ENCODE data around the gene POLR3E. TPM values are rescaled to one million over a fixed set of nuclear protein-coding genes. Genes with fewer than 3 reads are reported as not detected.

POLR3E gene
- total RNA-seq, 1 experiment from 2014 or later, result 54.6 TPM

DNA sequence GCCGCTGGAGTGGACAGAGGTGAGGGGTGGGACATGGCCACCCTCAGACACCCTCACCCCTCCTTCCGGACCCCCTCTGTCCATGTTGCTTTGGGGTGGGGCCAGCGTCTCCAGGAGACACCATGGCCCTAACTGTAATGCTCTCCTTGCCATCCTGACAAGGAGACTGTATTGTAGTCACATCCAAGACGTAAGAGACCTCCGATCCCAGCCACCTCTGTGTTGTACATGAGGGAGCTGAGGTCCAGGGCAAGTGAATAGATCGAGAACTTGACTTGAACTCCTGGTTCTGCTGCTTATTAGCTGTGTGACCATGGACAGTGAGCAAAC is 30.2 kb downstream of the POLR3E start:
- no peaks in the 10 kb centered on the region for H3K9me3 ChIP-seq (ENCODE audit: low read length)
- no peak for DNase-seq
- peaks cover 29% of the 10 kb centered on the region for H3K36me3 ChIP-seq (ENCODE audit: insufficient read depth, low read length)
- no peak overlapping the region for H3K27ac ChIP-seq (ENCODE audit: low read length)
- H3K4me2 ChIP-seq (ENCODE audit: low read depth, low read length, poor library complexity, severe bottlenecking), result no peak overlapping the region
- H3K9ac ChIP-seq (ENCODE audit: low read length), result no peak overlapping the region
- no peak overlapping the region for H2AFZ ChIP-seq (ENCODE audit: low read length)
- peaks cover 6% of the 10 kb centered on the region for H3K79me2 ChIP-seq (ENCODE audit: low read length)
- peaks cover 7% of the 10 kb centered on the region for H4K20me1 ChIP-seq (ENCODE audit: insufficient read depth, low read depth, low read length)
- H3K9me2 ChIP-seq (replicated peaks; ENCODE audit: insufficient read depth, low read length), result no peaks in the 10 kb centered on the region
- H3K27me3 ChIP-seq (ENCODE audit: low read length), result no peaks in the 10 kb centered on the region
- no peaks in the 10 kb centered on the region for H3K4me1 ChIP-seq (ENCODE audit: low read length)
- H3K4me3 ChIP-seq (ENCODE audit: low read length), result no peak overlapping the region

- no peak for DNase-seq
- Histone ChIP-seq H3K9me3 (ENCODE audit: low read length) (no peaks in the 10 kb centered on the region), H4K20me1 (ENCODE audit: insufficient read depth, low read depth, low read length) (0 out of 2 replicates have a peak, but pooled peaks cover 3% of the 10 kb centered on the region), H3K27ac (ENCODE audit: low read length) (no peak overlapping the region), H3K79me2 (ENCODE audit: low read length) (0 out of 2 replicates have a peak, but pooled peaks cover under 1% of the 10 kb centered on the region), H3K4me2 (ENCODE audit: low read depth, low read length, poor library complexity, severe bottlenecking) (no peak overlapping the region), H3K9me2 (replicated peaks; ENCODE audit: insufficient read depth, low read length) (no peaks in the 10 kb centered on the region), H3K36me3 (ENCODE audit: insufficient read depth, low read length) (peaks cover 34% of the 10 kb centered on the region), H3K4me3 (ENCODE audit: low read length) (no peak overlapping the region), H3K9ac (ENCODE audit: low read length) (no peak overlapping the region), H3K27me3 (ENCODE audit: low read length) (no peaks in the 10 kb centered on the region), H2AFZ (ENCODE audit: low read length) (no peak overlapping the region), H3K4me1 (ENCODE audit: low read length) (no peaks in the 10 kb centered on the region)
These were observed 31.0 kb downstream of the POLR3E start for GRCh38 chr16:22328081-22328725.

DNA sequence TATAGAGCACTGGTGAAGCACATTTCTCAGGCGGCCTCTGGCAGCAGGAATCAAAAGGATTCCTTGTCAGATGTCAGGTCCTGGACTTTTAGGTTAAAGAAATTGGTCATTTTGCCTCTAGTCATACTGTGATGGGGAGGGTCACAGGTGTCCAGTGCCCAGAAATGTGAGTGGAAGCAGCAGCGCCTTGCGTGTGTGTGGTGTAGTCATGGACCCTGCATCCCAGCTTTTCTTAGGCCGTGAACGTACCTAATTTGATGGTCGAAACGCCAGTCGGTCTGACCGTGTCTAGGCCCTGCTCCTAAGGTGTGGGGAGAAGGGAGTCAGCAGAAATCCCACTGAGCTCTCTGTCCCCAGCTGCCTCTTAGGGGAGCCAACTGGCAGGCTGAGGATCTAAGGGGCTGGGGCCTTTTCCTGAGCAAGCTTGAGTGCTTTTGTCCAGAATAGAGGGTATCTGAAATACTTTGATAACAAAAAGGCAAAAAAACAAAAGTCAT is 32.0 kb downstream of the POLR3E start:
- Histone ChIP-seq H3K9ac (ENCODE audit: low read length) (no peak overlapping the region), H3K4me3 (ENCODE audit: low read length) (no peak overlapping the region), H3K4me2 (ENCODE audit: low read depth, low read length, poor library complexity, severe bottlenecking) (no peak overlapping the region), H3K79me2 (ENCODE audit: low read length) (no peaks in the 10 kb centered on the region; the same call in 1 of the 2 replicates), H3K4me1 (ENCODE audit: low read length) (no peaks in the 10 kb centered on the region), H3K27me3 (ENCODE audit: low read length) (no peaks in the 10 kb centered on the region), H3K36me3 (ENCODE audit: insufficient read depth, low read length) (peaks cover 43% of the 10 kb centered on the region), H3K9me2 (replicated peaks; ENCODE audit: insufficient read depth, low read length) (no peaks in the 10 kb centered on the region), H3K9me3 (ENCODE audit: low read length) (no peaks in the 10 kb centered on the region), H3K27ac (ENCODE audit: low read length) (no peak overlapping the region), H4K20me1 (ENCODE audit: insufficient read depth, low read depth, low read length) (0 out of 2 replicates have a peak, but pooled peaks cover 3% of the 10 kb centered on the region), H2AFZ (ENCODE audit: low read length) (no peak overlapping the region)
- DNase-seq, result no peak

DNA sequence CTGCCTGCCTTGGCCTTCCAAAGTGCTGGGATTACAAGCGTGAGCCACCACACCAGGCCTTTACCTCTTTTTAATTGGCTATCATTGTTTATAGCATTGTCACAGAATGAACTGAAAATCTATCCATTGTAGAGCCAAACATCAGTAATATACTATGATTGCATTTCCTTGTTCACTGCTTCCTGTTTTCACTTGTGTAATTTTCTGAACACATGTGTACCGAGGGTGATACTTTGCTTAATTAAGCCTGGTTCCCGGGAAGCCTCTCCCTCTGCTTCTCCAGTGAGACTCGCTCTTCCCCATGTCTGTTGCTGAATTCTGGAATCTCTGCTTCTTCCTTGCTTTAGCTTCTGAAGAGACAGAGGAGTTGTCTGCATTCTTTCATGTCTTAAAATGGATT is 33.1 kb downstream of the POLR3E start:
- Histone ChIP-seq H3K79me2 (ENCODE audit: low read length) (peaks cover 7% of the 10 kb centered on the region), H2AFZ (ENCODE audit: low read length) (no peak overlapping the region), H3K4me3 (ENCODE audit: low read length) (no peak overlapping the region), H3K9ac (ENCODE audit: low read length) (no peak overlapping the region), H3K4me1 (ENCODE audit: low read length) (no peaks in the 10 kb centered on the region), H4K20me1 (ENCODE audit: insufficient read depth, low read depth, low read length) (0 out of 2 replicates have a peak, but pooled peaks cover 3% of the 10 kb centered on the region), H3K4me2 (ENCODE audit: low read depth, low read length, poor library complexity, severe bottlenecking) (no peak overlapping the region), H3K27me3 (ENCODE audit: low read length) (no peaks in the 10 kb centered on the region), H3K9me2 (replicated peaks; ENCODE audit: insufficient read depth, low read length) (no peaks in the 10 kb centered on the region), H3K9me3 (ENCODE audit: low read length) (peaks cover under 1% of the 10 kb centered on the region; the same call in 1 of the 2 replicates), H3K36me3 (ENCODE audit: insufficient read depth, low read length) (peaks cover 54% of the 10 kb centered on the region), H3K27ac (ENCODE audit: low read length) (no peak overlapping the region)
- DNase-seq, result no peak

DNA sequence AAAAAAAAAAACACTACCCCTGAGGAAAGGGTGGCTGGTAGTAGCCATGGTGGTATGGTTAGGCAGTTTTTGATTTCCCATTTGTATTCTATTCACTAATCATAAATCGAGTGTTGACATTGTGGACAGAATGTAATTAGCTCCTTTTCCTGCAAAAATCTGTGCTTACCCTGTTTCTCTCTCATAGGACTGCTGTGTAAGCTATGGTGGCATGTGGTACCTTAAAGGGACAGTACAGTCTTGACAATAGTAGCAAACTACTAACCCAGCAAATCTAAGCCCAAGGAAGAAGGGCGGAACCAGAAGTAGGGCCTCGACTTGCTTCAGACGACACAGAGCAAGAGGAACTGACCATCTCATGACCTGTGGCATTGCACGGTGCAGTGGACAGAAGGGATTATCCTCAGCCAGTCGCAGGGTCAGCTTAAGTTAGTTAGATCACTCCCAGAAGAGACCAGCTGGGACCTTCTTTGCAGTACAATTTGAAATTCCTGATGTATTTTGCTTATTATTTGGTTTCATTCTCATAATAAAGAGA is 36.3 kb downstream of the POLR3E start:
- H3K4me1 ChIP-seq (ENCODE audit: low read length), result no peaks in the 10 kb centered on the region
- no peak overlapping the region for H3K27ac ChIP-seq (ENCODE audit: low read length)
- H3K4me2 ChIP-seq (ENCODE audit: low read depth, low read length, poor library complexity, severe bottlenecking), result no peak overlapping the region
- peaks cover 7% of the 10 kb centered on the region for H3K79me2 ChIP-seq (ENCODE audit: low read length)
- no peak overlapping the region for H3K4me3 ChIP-seq (ENCODE audit: low read length)
- no peak overlapping the region for H2AFZ ChIP-seq (ENCODE audit: low read length)
- H3K27me3 ChIP-seq (ENCODE audit: low read length), result no peaks in the 10 kb centered on the region
- no peak for DNase-seq
- H3K9ac ChIP-seq (ENCODE audit: low read length), result no peak overlapping the region
- peaks cover 25% of the 10 kb centered on the region for H3K9me3 ChIP-seq (ENCODE audit: low read length)
- peaks cover 82% of the 10 kb centered on the region for H3K36me3 ChIP-seq (ENCODE audit: insufficient read depth, low read length)
- H4K20me1 ChIP-seq (ENCODE audit: insufficient read depth, low read depth, low read length), result no peaks in the 10 kb centered on the region
- H3K9me2 ChIP-seq (replicated peaks; ENCODE audit: insufficient read depth, low read length), result no peaks in the 10 kb centered on the region

- H3K4me3 ChIP-seq (ENCODE audit: low read length), result no peak overlapping the region
These were observed 38.5 kb downstream of the POLR3E start for GRCh38 chr16:22335668-22336246.

GRCh38 chr16:22336581-22336980 is 39.4 kb downstream of the POLR3E start:
- no peak overlapping the region for H3K9ac ChIP-seq (ENCODE audit: low read length)

More at GRCh38 chr16:22335668-22336246, 38.5 kb downstream of the POLR3E start:
- DNase-seq, result no peak
- Histone ChIP-seq H3K27ac (ENCODE audit: low read length) (no peak overlapping the region), H3K9ac (ENCODE audit: low read length) (no peak overlapping the region), H2AFZ (ENCODE audit: low read length) (no peak overlapping the region), H3K79me2 (ENCODE audit: low read length) (peaks cover 7% of the 10 kb centered on the region), H3K27me3 (ENCODE audit: low read length) (no peaks in the 10 kb centered on the region), H3K9me3 (ENCODE audit: low read length) (peaks cover 25% of the 10 kb centered on the region), H3K4me2 (ENCODE audit: low read depth, low read length, poor library complexity, severe bottlenecking) (no peak overlapping the region), H3K9me2 (replicated peaks; ENCODE audit: insufficient read depth, low read length) (no peaks in the 10 kb centered on the region), H3K4me1 (ENCODE audit: low read length) (no peaks in the 10 kb centered on the region), H4K20me1 (ENCODE audit: insufficient read depth, low read depth, low read length) (no peaks in the 10 kb centered on the region), H3K36me3 (ENCODE audit: insufficient read depth, low read length) (peaks cover 80% of the 10 kb centered on the region)

DNA sequence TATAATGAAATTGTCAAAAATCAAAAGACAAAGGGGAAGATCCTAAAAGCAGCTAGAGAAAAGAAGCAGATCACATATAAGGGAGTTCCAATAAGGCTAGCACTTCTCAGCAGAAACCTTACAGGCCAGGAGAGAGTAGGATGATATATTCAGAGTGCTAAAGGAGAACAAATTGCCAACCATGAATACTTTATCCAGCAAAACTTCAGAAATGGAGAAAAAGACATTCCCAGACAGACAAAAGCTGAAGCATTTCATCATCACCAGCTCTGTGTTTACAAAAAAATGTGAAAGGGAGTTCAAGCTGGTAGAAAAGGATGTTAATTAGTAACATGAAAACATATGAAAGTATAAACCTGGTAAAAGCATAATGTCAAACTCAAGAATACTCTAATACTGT is 39.8 kb downstream of the POLR3E start:
- no peak overlapping the region for H3K9ac ChIP-seq (ENCODE audit: low read length)
- H3K79me2 ChIP-seq (ENCODE audit: low read length), result peaks cover 7% of the 10 kb centered on the region
- H4K20me1 ChIP-seq (ENCODE audit: insufficient read depth, low read depth, low read length), result no peaks in the 10 kb centered on the region
- H3K27ac ChIP-seq (ENCODE audit: low read length), result no peak overlapping the region
- no peak overlapping the region for H3K4me3 ChIP-seq (ENCODE audit: low read length)
- H3K4me2 ChIP-seq (ENCODE audit: low read depth, low read length, poor library complexity, severe bottlenecking), result no peak overlapping the region
- no peaks in the 10 kb centered on the region for H3K9me2 ChIP-seq (replicated peaks; ENCODE audit: insufficient read depth, low read length)
- peaks cover 74% of the 10 kb centered on the region for H3K36me3 ChIP-seq (ENCODE audit: insufficient read depth, low read length)
- H3K9me3 ChIP-seq (ENCODE audit: low read length), result peaks cover 25% of the 10 kb centered on the region
- DNase-seq, result no peak
- H2AFZ ChIP-seq (ENCODE audit: low read length), result no peak overlapping the region
- H3K27me3 ChIP-seq (ENCODE audit: low read length), result no peaks in the 10 kb centered on the region
- peaks cover 1% of the 10 kb centered on the region; the same call in 1 of the 2 replicates for H3K4me1 ChIP-seq (ENCODE audit: low read length)

More at GRCh38 chr16:22336581-22336980, 39.4 kb downstream of the POLR3E start:
- DNase-seq, result no peak
- Histone ChIP-seq H3K9me2 (replicated peaks; ENCODE audit: insufficient read depth, low read length) (no peaks in the 10 kb centered on the region), H3K4me3 (ENCODE audit: low read length) (no peak overlapping the region), H3K4me2 (ENCODE audit: low read depth, low read length, poor library complexity, severe bottlenecking) (no peak overlapping the region), H3K27me3 (ENCODE audit: low read length) (no peaks in the 10 kb centered on the region), H3K79me2 (ENCODE audit: low read length) (peaks cover 7% of the 10 kb centered on the region), H3K36me3 (ENCODE audit: insufficient read depth, low read length) (peaks cover 79% of the 10 kb centered on the region), H3K27ac (ENCODE audit: low read length) (no peak overlapping the region), H4K20me1 (ENCODE audit: insufficient read depth, low read depth, low read length) (no peaks in the 10 kb centered on the region), H3K9me3 (ENCODE audit: low read length) (peaks cover 25% of the 10 kb centered on the region), H3K4me1 (ENCODE audit: low read length) (no peaks in the 10 kb centered on the region), H2AFZ (ENCODE audit: low read length) (no peak overlapping the region)

Data from Karpas-422 (cell line).